ENCODE results near the gene PNISR. TPM values are rescaled to one million over a fixed set of nuclear protein-coding genes. Genes with fewer than 3 reads are reported as not detected.

Gene PNISR
- total RNA-seq, 1 experiment from 2014 or later, result 91.3 TPM

DNA sequence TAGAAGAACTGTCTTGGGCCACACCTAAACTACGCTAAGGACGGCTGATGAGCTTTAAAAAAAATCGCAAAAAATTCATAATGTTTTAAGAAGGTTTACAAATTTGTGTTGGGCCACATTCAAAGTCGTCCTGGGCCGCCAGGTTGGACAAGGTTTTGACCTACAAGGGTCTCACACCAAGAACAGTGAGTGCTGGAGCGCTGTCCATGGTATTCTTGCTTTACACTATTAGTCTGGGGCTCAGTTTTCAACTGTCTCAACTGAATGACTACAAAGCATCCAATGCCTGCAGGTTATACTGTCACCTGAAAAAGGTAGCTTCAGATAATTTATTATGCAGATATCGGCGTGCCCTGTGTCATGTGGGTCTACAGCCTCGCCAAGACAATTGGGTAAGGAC, 72.0 kb downstream of the PNISR start:
- ChIA-PET CTCF (no interaction called here), POLR2A (interaction anchor here (0.6 kb wide), 1 partner anchor 178 kb away, joined by 9 read pairs; no protein-coding TSS in a partner anchor)
- intact Hi-C loops (cut with micrococcal nuclease; ENCODE audit: unreplicated experiment), result no loop called here
- DNase-seq (ENCODE audit: low read depth, low spot score), result no peak
- peaks cover 14% of the 10 kb centered on the region; the same call in 1 of the 2 replicates for H3K27me3 ChIP-seq (ENCODE audit: control insufficient read depth, insufficient read depth, low read length)
- no peaks in the 10 kb centered on the region for H3K9me3 ChIP-seq (ENCODE audit: control insufficient read depth, insufficient read depth, low read depth, low read length)
- no peak overlapping the region for H3K27ac ChIP-seq (ENCODE audit: low read length)
- H3K4me3 ChIP-seq (ENCODE audit: low read depth in 2 of 2, low read length in 2 of 2), result no peak overlapping the region
- no peaks in the 10 kb centered on the region for H3K36me3 ChIP-seq (ENCODE audit: control insufficient read depth, insufficient read depth, low read length)
- no TSS peak for BruUV-seq (replicated peaks)
- in situ Hi-C loops (cut with HindIII; ENCODE audit: low pct_unique_long_range_greater_than_20kb, low sequenced_read_pairs), result no loop called here
- H3K4me1 ChIP-seq (ENCODE audit: control insufficient read depth, insufficient read depth, low read length), result peaks cover 11% of the 10 kb centered on the region
- no peak for ATAC-seq
- TF ChIP-seq SIN3A (IDR thresholded peaks at IDR 0.05; ENCODE audit: borderline replicate concordance, insufficient read depth, low read depth, low read length), result no peak
- TF ChIP-seq REST (IDR thresholded peaks at IDR 0.05; ENCODE audit: insufficient read depth in 1 of 2, low read depth in 2 of 2, low read length in 1 of 2), result peak; percentile 82 to 83

GRCh38 chr6:99350573-99350972, 74.5 kb downstream of the PNISR start:
- TF ChIP-seq SIN3A (IDR thresholded peaks at IDR 0.05; ENCODE audit: borderline replicate concordance, insufficient read depth, low read depth, low read length) (no peak), REST (IDR thresholded peaks at IDR 0.05; ENCODE audit: insufficient read depth in 1 of 2, low read depth in 2 of 2, low read length in 1 of 2) (no peak), TCF7L2 (IDR thresholded peaks at IDR 0.05; ENCODE audit: low read depth, low read length) (no peak), POLR2AphosphoS5 (IDR thresholded peaks at IDR 0.05; ENCODE audit: low read depth, low read length) (no peak)
- TF ChIP-seq, protein P1, sequence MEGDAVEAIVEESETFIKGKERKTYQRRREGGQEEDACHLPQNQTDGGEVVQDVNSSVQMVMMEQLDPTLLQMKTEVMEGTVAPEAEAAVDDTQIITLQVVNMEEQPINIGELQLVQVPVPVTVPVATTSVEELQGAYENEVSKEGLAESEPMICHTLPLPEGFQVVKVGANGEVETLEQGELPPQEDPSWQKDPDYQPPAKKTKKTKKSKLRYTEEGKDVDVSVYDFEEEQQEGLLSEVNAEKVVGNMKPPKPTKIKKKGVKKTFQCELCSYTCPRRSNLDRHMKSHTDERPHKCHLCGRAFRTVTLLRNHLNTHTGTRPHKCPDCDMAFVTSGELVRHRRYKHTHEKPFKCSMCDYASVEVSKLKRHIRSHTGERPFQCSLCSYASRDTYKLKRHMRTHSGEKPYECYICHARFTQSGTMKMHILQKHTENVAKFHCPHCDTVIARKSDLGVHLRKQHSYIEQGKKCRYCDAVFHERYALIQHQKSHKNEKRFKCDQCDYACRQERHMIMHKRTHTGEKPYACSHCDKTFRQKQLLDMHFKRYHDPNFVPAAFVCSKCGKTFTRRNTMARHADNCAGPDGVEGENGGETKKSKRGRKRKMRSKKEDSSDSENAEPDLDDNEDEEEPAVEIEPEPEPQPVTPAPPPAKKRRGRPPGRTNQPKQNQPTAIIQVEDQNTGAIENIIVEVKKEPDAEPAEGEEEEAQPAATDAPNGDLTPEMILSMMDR (IDR thresholded peaks at IDR 0.05), result no peak
- Histone ChIP-seq H3K4me1 (ENCODE audit: control insufficient read depth, insufficient read depth, low read length) (peaks cover 11% of the 10 kb centered on the region), H3K36me3 (ENCODE audit: control insufficient read depth, insufficient read depth, low read length) (no peaks in the 10 kb centered on the region), H3K9me3 (ENCODE audit: control insufficient read depth, insufficient read depth, low read depth, low read length) (no peaks in the 10 kb centered on the region), H3K27me3 (ENCODE audit: control insufficient read depth, insufficient read depth, low read length) (peaks cover 10% of the 10 kb centered on the region; the same call in 1 of the 2 replicates), H3K27ac (ENCODE audit: low read length) (no peak overlapping the region), H3K4me3 (ENCODE audit: low read depth in 2 of 2, low read length in 2 of 2) (peak overlapping the region in 1 of 2 experiments; percentile 54; a peak in 1 of 4 replicates)
- ChIA-PET CTCF (no interaction called here), POLR2A (no interaction called here)
- in situ Hi-C loops (cut with HindIII; ENCODE audit: low pct_unique_long_range_greater_than_20kb, low sequenced_read_pairs) (no loop called here), intact Hi-C loops (cut with micrococcal nuclease; ENCODE audit: unreplicated experiment) (no loop called here)
- ATAC-seq, result no peak
- no peak for DNase-seq (ENCODE audit: low read depth, low spot score)
- no TSS peak for BruUV-seq (replicated peaks)

Measured in Panc1 (cell line).